Colonic mucosa (tissue), 4 donors: ENCODE results near the gene PGAP6. TPM values are rescaled to one million over a fixed set of nuclear protein-coding genes. Genes with fewer than 3 reads are reported as not detected.

Experiments used
- DNase-seq: peaks from one replicate; pipeline ENCODE4 v3.0.0-alpha.2; 2020
- H3K27ac ChIP-seq: fragments of 200-600 bp; one replicate; pipeline ENCODE4 v1.8.0; 2021
- H3K27me3 ChIP-seq: fragments of 200-600 bp; one replicate; pipeline ENCODE4 v1.8.0; 2021
- H3K36me3 ChIP-seq: fragments of 200-600 bp; one replicate; pipeline ENCODE4 v1.8.0; 2021
- H3K4me1 ChIP-seq: fragments of 200-600 bp; one replicate; pipeline ENCODE4 v1.8.0; 2021; ENCODE audit warnings: mild to moderate bottlenecking
- H3K4me3 ChIP-seq: fragments of 200-600 bp; one replicate; pipeline ENCODE4 v1.8.0; 2021
- H3K9ac ChIP-seq, 2 donors: one replicate each; pipeline ENCODE4 v1.7.0; 2013; ENCODE audit warnings: control low read depth in 2 of 2, low read depth in 2 of 2, low read length in 2 of 2
- H3K9me3 ChIP-seq: fragments of 200-600 bp; one replicate; pipeline ENCODE4 v1.8.0; 2021
- CTCF ChIP-seq: fragments of 200-600 bp; IDR thresholded peaks from one replicate; pipeline ENCODE4 v1.8.0; 2022; ENCODE audit warnings: antibody characterized with exemption, mild to moderate bottlenecking
- intact Hi-C: fragments of 100-400 bp; cut with DNase I; formaldehyde crosslinking; loops from one replicate; pipeline ENCODE4 v1.14.1; 2022
- total RNA-seq, 2 donors: library from RNA; stranded (reverse); fragmentation: NEBNext Ultra II Directional in 1 of 2; extraction: Animal tissue kit (Norgen Biotek cat#: 25700) in 1 of 2; gene quantifications; one replicate each; pipeline ENCODE4 v1.2.1, GENCODE V29; 2021
- donor health status: healthy.
- donor health status: DM: no; HTN: no; CAD: no.
- donor health status: DM: no; HTN: no; CAD: no.

Gene PGAP6
- total RNA-seq, 2 donors from 2014 or later = 99.6 to 102 TPM

- Histone ChIP-seq H3K36me3 (peaks cover 8% of the 10 kb centered on the region), H3K9ac (no peak within 1 kb of the TSS), H3K4me1 (peaks cover 5% of the 10 kb centered on the region), H3K4me3 (peak within 1 kb of the TSS; percentile 41), H3K9me3 (no peaks in the 10 kb centered on the region), H3K27ac (peak within 1 kb of the TSS; percentile 44), H3K27me3 (no peaks in the 10 kb centered on the region)
- intact Hi-C loops = no loop called here
- no peak for TF ChIP-seq CTCF
- DNase-seq = peak; percentile 96
Observed at GRCh38 chr16:370443-370842, 11.3 kb downstream of the PGAP6 start, which contains the start of gene MRPL28. Gene MRPL28, minus strand, starts transcription at chr16:370538. Its CDS starts 320 bp downstream, at chr16:370218.

- peak overlapping the region; percentile 41 for H3K4me3 ChIP-seq
- H3K36me3 ChIP-seq = peaks cover 4% of the 10 kb centered on the region
- no peaks in the 10 kb centered on the region for H3K27me3 ChIP-seq
- no peak for DNase-seq
- intact Hi-C loops = loop anchor here (10.0 kb wide), 1 partner anchor 145 kb away; the partner anchor contains the start of gene LUC7L
- H3K4me1 ChIP-seq = peaks cover 5% of the 10 kb centered on the region
- H3K27ac ChIP-seq = no peak overlapping the region
- TF ChIP-seq CTCF = no peak
- no peak overlapping the region for H3K9ac ChIP-seq
- no peaks in the 10 kb centered on the region for H3K9me3 ChIP-seq
Observed at GRCh38 chr16:369866-370436, 11.8 kb downstream of the PGAP6 start.

DNA sequence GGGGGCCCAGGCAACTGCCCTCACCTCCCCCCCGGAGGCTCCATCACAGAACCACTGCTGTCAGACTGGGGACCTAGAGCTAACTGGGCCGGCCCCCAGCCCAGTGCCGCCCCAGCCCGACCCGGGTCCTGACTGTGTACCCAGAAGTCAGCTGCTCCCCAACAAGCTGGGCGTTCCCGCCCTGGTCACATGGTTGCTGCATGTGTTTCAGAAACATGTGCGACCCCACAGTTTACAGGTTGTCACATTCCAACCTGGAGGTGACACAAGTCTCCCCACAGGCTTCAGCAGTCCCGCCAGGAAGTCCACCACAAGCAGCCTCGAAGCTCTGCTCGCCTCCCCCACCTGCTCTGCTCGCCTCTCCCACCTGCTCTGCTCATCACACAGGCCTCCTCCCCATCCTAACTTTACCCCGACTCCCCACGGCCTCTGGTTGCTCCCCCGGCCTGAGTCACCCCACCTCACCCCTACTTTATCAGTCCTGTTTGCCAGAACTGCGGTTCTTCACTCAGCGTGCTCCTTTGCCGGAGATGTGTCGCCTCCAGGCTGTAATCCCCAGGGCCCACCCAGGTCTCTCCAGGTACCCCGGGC is 12.4 kb downstream of the PGAP6 start:
- H3K27me3 ChIP-seq = no peaks in the 10 kb centered on the region
- H3K36me3 ChIP-seq = no peaks in the 10 kb centered on the region
- peaks cover 5% of the 10 kb centered on the region for H3K4me1 ChIP-seq
- intact Hi-C loops = loop anchor here (10.0 kb wide), 1 partner anchor 145 kb away; the partner anchor contains the start of gene LUC7L
- H3K4me3 ChIP-seq = peak overlapping the region; percentile 41
- no peak for DNase-seq
- H3K9ac ChIP-seq = no peak overlapping the region
- no peak overlapping the region for H3K27ac ChIP-seq
- H3K9me3 ChIP-seq = no peaks in the 10 kb centered on the region
- no peak for TF ChIP-seq CTCF

DNA sequence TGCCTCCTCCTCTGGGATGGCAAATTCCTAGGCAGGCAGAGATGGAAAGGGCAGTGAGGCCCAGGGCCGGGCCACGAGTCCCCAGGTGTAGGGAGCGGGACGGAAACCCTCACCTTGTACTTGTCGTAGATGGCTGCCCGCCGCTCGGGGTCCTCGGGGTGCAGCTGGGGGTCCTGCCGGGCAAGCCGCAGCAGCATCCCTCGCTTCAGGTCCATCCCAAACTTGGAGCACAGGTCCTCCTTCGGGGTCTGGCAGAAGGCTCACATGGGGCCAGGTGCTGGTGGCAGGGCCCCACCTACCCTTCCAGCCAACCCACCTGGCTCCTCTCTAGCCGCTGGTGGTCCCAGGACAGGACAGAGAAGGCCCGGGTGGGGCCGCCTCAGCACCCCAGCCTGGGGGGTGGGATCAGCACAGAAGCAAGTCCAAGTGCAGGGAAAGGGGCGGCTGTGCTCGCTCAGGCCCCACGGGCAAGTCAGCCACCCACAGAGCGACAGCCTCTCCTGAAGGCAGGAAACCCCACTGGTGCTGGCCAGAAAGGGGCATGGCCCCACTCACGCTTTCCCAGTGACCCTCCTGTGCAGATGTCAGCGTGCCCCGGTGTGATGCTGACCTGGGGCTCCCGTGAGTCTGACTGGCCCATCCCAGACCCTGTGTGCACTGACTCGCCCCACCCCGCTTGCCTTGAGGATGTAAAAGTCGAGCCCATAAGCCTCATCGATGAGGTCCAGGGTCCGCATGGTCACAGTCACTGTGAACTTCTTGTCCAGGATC is 13.2 kb downstream of the PGAP6 start:
- intact Hi-C loops = loop anchor here (10.0 kb wide), 1 partner anchor 144 kb away; the partner anchor contains the start of gene LUC7L
- peaks cover 5% of the 10 kb centered on the region for H3K4me1 ChIP-seq
- no peak overlapping the region for H3K4me3 ChIP-seq
- no peak overlapping the region for H3K9ac ChIP-seq
- H3K9me3 ChIP-seq = no peaks in the 10 kb centered on the region
- H3K36me3 ChIP-seq = no peaks in the 10 kb centered on the region
- H3K27me3 ChIP-seq = no peaks in the 10 kb centered on the region
- DNase-seq = no peak
- H3K27ac ChIP-seq = no peak overlapping the region
- TF ChIP-seq CTCF = no peak

GRCh38 chr16:367333-367903 is 14.4 kb downstream of the PGAP6 start:
- H3K9me3 ChIP-seq = no peaks in the 10 kb centered on the region
- no peaks in the 10 kb centered on the region for H3K27me3 ChIP-seq
- intact Hi-C loops = loop anchor here (10.0 kb wide), 1 partner anchor 143 kb away; the partner anchor contains the start of gene LUC7L
- H3K27ac ChIP-seq = no peak overlapping the region
- TF ChIP-seq CTCF = no peak
- no peaks in the 10 kb centered on the region for H3K36me3 ChIP-seq
- H3K4me1 ChIP-seq = peaks cover 5% of the 10 kb centered on the region
- H3K4me3 ChIP-seq = no peak overlapping the region
- no peak overlapping the region for H3K9ac ChIP-seq
- no peak for DNase-seq
